Stimulated activated CD4-positive, alpha-beta T cell treated with anti-CD3 and anti-CD28 coated beads, Interleukin-4, amount 100 ng/mL, for 24 hours (primary cell): ENCODE results near the gene OBP2A.
"Not testable (repeated sequence)": the region's sequence is repeated elsewhere in the genome, so short reads cannot be mapped to it uniquely, and the experiment has no call there.

Experiments
- DNase-seq: peaks from one replicate; pipeline ENCODE4 v3.0.0-alpha.2; 2020

Gene OBP2A

DNA sequence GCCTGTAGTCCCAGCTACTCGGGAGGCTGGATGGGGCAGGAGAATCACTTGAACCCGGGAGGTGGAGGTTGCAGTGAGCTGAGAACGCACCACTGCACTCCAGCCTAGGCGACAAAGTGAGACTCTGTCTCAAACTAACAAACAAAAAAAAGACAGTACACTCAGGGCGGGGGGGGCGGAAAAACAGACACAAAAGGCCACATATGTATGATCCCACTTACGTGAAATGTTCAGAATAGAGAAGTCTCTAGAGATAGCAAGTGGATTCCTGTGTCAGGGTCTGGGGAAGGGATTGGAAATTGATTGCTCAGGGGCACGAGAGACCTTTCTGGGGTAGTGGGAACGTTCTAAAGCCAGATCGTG lies 33.7 kb upstream of the OBP2A start:
- no peak for DNase-seq

DNA sequence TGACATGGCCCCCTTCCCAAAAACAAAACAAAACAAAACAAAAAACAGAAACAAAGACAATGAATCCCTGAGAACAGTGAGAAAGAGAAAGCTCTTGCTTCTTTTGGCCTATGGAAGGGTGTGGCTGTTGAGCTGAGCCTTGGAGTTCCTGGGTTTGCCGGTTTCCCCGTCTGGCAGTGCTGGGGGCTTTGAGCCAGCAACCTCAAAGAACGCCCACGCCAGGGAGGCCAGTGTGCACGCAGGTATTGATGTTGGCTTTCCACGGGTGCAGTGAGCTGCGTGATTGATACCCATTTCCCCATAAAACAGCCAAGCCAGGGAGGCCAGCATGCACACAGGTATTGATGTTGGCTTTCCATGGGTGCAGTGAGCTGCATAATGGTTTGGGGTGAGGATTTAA lies 33.0 kb upstream of the OBP2A start:
- no peak for DNase-seq

DNA sequence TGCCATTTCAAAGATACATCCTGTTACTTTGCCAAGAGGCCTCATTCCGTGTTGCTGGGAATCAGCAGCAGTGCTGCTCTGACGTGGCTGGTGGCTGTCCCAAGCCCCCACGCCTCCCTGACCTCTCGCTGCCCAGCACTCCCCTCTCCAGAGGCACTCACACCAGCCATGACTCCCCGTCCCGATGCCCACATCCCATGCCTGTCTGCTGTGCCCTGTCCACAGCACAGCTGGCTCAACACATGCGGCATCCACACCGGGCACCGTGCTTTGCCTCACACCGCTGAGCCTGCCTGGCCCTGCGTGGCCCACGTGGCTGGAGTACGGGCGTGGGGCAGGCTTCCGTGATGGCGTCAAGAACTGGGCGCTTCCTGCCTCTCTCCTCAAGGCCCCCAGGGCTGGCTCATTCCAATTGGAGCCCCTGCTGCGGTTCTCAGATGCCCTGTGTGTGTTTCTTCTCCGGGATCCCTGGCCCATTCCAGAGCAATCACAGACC lies 32.5 kb upstream of the OBP2A start:
- DNase-seq = no peak

DNA sequence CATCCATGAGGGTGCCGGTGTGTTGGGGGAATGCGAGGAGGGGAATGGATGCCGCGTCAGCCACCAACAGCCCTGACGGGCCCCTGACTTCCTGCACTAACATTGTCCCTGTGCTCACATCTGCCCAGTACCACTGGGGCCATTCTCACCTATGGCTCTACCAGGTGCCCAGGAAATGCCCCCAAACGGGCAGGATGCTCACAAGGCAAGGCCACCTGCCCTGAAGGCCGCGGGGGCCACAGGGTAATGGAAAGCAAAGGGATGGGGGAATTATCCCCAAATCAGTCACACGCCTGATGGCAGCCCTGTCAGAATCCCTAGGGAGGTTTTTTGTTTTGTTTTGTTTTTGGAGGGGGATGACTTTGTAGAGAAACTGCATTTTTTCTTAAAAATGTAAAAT lies 32.0 kb upstream of the OBP2A start:
- DNase-seq = not testable (repeated sequence)

- DNase-seq = no peak
Measured at GRCh38 chr9:135514342-135515082, 31.4 kb upstream of the OBP2A start.

DNA sequence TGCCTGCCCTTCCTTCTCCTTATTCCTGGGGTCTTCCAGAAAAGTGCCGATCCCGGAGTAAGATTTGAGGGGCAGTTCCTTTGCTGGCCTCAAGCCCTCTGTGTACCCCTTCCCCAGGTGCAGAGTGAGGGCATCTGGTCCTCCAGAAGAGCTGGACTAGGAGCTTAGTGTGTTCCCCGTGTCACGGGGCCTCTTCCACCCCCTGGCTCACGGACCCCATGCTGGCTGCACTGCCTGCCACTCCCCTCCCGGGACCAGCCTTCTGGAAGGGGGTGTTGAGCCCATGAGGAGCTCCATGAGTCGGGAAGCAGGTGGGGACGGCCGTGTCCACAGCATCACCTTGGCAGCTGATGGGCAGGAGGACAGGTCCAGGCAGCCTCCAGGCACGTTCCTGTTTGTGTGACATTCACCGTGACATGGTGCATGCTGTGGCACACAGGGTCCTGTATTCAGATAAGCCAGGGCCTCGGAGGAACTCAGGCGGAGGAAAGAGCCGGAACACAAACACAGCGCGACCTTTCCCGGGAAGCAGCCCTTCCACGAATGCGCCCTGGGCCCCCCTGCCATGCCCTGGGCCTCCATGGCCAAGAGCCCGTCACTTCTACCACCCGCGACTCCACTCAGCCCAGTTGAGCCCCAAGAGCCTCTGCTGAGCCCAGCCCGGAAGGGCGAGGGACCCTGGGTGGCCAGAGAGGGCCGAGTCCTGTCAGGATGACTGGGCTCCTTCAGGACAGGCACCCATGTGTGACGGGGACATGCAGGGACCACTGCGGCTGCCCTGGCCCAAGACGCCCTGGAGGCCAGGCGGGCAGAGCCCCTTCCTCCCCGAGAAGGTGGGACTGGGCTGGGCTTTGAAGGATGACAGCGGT lies 30.6 kb upstream of the OBP2A start:
- no peak for DNase-seq

- DNase-seq = no peak
Measured at GRCh38 chr9:135516132-135516860, 29.6 kb upstream of the OBP2A start.

DNA sequence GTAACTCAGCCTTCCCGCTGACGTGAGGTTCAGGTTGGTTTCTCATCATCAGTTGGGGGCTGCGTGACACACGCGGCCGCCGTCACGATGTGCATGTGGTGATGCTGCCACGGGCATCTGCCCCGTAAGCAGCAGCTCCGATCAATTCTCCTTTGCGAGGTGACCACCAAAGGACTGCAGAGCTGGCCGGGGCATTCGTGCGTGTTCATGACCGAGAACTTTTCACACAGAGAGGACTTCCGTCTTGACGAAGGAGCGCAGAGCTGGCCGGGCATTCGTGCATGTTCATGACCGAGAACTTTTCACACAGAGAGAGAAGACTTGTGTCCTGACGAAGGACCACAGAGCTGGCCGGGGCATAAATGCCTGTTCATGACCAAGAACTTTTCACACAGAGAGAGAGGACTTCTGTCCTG lies 28.5 kb upstream of the OBP2A start:
- DNase-seq = no peak

GRCh38 chr9:135519179-135519971 lies 26.6 kb upstream of the OBP2A start:
- no peak for DNase-seq

- DNase-seq = no peak
Measured at GRCh38 chr9:135520916-135521607, 24.9 kb upstream of the OBP2A start, which contains the start of gene LCN1. LCN1 (plus strand) TSS chr9:135521440; CDS start chr9:135521498, 58 bp downstream.

GRCh38 chr9:135521608-135522095 lies 24.3 kb upstream of the OBP2A start:
- DNase-seq = no peak

DNA sequence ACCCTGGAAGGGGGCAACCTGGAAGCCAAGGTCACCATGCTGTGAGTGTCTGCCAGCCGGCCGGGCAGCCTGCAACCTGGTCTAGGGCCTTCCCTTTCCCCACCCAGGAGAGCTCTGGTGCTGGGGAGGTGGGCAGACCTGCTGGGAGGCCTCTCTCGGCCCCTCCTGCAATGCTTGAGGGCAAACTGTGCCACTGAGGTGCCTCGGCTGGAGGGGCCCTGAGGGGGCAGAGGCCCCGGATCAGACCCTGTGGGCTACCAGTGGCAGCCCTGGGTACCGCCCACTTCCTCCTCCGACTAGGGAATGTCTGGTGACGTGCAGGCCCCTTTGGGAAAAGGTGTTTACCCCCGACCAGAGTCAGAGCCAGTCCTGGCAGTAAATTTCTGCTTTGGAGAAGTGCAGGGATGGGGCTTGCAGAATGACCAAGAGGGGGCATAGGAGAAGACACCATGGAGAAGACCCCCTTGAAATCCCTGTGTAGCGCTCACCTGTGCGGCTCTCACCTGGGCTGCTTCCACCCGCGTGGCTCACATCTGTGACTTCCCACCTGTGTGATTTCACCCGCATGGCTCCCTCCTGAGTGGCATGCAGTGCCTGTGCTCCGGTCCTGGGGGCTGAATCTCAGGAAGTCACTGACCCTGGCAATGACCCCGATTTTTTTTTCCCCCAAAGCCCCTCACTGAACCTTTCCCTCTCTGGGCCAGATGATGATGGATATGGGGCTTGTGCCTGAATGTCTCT lies 23.6 kb upstream of the OBP2A start:
- DNase-seq = no peak

GRCh38 chr9:135522931-135523330 lies 23.0 kb upstream of the OBP2A start:
- no peak for DNase-seq

DNA sequence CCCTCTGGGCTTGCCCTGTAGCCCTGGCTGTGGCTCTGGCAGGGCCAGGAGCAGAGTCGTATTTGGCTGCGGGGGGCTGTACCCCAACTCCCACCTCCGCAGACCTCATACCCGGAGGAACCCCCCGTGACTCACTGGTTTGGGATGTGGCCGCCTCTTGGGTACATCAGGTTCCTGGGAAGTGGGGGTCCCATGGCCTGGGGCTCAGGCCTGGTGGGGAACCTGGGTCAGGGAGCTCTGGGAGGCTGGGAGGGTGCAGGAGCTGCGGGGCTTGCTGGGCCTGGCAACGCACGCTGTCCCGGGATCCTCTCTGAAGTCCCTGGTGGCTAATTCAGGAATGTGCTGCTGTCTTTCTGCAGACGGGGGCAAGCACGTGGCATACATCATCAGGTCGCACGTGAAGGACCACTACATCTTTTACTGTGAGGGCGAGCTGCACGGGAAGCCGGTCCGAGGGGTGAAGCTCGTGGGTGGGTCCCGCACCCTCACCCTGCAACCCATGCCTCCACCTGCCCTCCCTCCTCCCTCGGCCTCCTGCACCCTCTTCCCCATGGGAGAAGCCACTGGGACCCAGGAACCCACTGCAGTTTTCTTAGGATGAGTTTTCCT lies 22.3 kb upstream of the OBP2A start:
- DNase-seq = no peak

DNA sequence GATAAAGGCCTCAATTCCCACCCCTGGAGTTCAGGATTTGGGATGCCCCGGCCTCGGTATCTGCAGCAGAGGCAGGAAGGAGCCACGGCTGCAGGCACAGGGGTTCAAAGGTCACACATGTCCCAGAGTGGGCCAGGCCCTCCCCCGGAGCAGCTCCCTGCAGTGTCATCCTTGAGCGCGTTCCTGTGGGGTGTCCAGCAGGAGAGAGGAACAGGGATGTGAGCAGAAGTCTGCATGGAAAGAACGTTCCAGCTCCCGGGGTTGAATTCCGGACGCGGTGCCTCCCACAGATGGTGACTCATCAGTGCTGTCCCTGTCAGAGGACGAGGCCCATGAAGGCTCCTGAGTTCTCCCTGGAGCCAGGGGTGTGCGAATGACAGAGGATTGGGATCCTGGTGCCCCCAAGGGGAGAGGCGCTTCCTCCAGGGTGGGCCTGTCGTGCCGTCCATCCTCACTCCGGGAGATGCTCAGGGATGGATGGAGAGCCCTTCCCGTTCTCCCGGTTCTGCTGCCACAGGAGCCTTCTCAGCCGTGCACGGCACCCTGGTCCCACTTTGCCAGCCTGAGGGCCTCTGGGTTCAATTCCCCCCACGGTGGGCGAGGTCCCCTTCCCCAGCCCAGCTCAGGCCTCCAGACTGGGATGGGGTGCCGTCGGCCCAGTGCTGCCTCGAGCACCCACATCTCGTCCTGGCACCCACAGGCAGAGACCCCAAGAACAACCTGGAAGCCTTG lies 21.6 kb upstream of the OBP2A start:
- DNase-seq = no peak

DNA sequence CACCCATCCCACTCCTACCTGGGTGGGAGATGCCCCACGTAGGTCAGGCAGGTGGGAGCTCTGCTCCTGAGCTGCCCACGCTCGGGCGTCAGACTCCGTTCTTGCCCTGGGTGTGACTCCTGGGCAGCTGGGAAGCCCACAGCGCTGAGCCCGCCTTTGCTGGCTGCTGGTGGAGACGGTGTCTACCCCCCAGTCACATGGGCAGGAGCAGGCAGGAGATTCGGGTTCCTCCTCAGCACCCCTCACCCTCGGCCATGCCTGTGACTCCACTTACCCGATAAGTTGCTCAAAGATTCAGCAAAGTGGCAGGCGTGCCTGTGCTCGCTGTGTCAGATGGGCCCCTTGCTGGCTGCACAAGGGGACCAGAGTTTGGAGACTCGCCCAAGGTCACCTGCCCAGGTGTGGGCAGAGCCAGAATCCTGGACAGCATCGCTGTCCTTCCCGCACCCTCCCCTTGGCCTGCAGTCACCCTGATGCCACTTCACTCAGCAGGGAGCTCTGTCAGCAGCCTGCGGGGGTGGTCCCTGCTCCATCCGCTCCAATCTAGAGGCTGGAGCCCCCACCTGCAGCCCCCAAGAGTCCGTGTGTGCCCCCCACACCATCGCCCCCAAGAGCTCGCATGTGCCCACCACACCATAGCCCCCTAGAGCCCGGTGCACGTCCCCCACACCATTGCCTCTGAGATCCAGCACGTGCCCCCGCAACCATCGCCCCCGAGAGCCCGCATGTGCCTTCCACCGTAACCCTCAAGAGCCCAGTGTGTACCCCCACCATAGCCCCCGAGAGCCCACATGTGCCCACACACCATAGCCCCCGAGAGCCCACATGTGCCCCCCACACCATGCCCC lies 20.5 kb upstream of the OBP2A start:
- no peak for DNase-seq

- no peak for DNase-seq
Measured at GRCh38 chr9:135526089-135526729, 19.7 kb upstream of the OBP2A start.
